Measurements from ENCODE around the gene PSMG3. TPM values are rescaled to one million over a fixed set of nuclear protein-coding genes. Genes with fewer than 3 reads are reported as not detected.

The PSMG3 gene
- total and polyA plus RNA-seq, 3 donors from 2014 or later: 23.7 to 44.5 (median 39.1) TPM

- 74 to 81% methylated on average over 10 to 26 of the region's 35 CpGs for WGBS, 2 donors
- Histone ChIP-seq H3K4me3 (no peak overlapping the region), H3K9me3 (no peaks in the 10 kb centered on the region), H3K36me3 (ENCODE audit: low read depth, missing control alignments) (no peaks in the 10 kb centered on the region), H3K4me1 (peaks cover 14% of the 10 kb centered on the region), H3K27me3 (no peaks in the 10 kb centered on the region), H3K27ac (no peak overlapping the region)
- intact Hi-C loops (cut with DNase I; ENCODE audit: low total_unique reads): no loop called here
- DNase-seq: no peak
- TF ChIP-seq, protein P1, sequence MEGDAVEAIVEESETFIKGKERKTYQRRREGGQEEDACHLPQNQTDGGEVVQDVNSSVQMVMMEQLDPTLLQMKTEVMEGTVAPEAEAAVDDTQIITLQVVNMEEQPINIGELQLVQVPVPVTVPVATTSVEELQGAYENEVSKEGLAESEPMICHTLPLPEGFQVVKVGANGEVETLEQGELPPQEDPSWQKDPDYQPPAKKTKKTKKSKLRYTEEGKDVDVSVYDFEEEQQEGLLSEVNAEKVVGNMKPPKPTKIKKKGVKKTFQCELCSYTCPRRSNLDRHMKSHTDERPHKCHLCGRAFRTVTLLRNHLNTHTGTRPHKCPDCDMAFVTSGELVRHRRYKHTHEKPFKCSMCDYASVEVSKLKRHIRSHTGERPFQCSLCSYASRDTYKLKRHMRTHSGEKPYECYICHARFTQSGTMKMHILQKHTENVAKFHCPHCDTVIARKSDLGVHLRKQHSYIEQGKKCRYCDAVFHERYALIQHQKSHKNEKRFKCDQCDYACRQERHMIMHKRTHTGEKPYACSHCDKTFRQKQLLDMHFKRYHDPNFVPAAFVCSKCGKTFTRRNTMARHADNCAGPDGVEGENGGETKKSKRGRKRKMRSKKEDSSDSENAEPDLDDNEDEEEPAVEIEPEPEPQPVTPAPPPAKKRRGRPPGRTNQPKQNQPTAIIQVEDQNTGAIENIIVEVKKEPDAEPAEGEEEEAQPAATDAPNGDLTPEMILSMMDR (IDR thresholded peaks at IDR 0.05): no peak
These were observed 21.9 kb downstream of the PSMG3 start for GRCh38 chr7:1547777-1548437.

DNA sequence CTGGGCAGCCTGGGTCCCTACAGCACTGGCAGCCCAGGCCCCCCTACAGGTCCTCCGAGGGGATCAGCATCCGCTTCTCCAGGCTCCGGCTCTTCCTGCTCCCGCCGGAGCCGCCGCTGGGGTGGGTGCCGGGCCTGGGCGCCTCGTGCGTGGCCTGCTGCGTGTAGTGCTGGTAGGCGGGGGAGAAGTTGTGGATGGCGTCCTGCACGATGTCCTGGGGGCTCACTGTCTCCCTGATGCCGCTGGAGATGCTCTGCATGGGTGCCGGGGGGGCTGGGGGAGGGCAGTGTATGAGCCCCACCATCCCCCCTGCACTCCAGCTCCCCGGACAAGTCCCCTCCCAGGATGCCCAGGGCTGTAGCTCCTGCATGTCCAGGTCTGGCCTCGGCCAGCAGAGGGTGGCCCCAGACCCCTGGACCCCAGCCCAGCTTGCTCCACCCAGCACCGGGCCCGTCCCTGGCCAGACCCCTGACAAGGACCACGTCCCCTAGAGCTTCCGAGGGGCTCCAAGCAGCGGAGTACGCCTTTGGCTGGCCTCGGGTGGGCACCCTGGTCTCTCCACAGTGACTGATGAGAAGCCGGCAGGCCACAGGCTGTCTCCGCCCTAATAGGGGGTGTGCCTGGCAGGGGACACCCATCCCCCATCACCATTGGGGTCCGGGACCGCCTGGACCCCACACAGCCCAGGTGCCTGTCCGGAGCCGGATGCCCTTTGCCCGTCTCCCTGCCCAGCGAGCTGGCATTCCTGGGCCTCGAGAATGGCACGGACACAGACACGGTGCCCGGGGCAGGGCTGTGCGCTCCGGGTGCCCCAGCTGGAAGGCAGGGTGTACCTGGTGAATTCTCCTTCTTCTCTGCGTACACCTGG, 22.7 kb downstream of the PSMG3 start:
- Histone ChIP-seq H3K4me3 (no peak overlapping the region), H3K27ac (no peak overlapping the region), H3K36me3 (ENCODE audit: low read depth, missing control alignments) (no peaks in the 10 kb centered on the region), H3K27me3 (no peaks in the 10 kb centered on the region), H3K4me1 (peaks cover 14% of the 10 kb centered on the region), H3K9me3 (no peaks in the 10 kb centered on the region)
- no peak for DNase-seq
- TF ChIP-seq, protein P1 (IDR thresholded peaks at IDR 0.05): no peak
- TF ChIP-seq POLR2A (IDR thresholded peaks at IDR 0.05): no peak
- intact Hi-C loops (cut with DNase I; ENCODE audit: low total_unique reads): no loop called here
- WGBS, 2 donors: 86 to 97% methylated on average over 13 to 28 of the region's 41 CpGs

- Histone ChIP-seq H3K4me3 (no peak overlapping the region), H3K4me1 (peaks cover 14% of the 10 kb centered on the region), H3K27ac (no peak overlapping the region), H3K36me3 (ENCODE audit: low read depth, missing control alignments) (no peaks in the 10 kb centered on the region), H3K27me3 (no peaks in the 10 kb centered on the region), H3K9me3 (no peaks in the 10 kb centered on the region)
- intact Hi-C loops (cut with DNase I; ENCODE audit: low total_unique reads): no loop called here
- TF ChIP-seq, protein P1 (IDR thresholded peaks at IDR 0.05): no peak
- no peak for TF ChIP-seq POLR2A (IDR thresholded peaks at IDR 0.05)
- DNase-seq: no peak
- WGBS, 2 donors: 76 to 93% methylated on average over 3 to 22 of the region's 28 CpGs
These were observed 23.4 kb downstream of the PSMG3 start for GRCh38 chr7:1546274-1546908.

GRCh38 chr7:1545417-1546246, 24.2 kb downstream of the PSMG3 start:
- DNase-seq: no peak

More at GRCh38 chr7:1545417-1546246, 24.2 kb downstream of the PSMG3 start:
- intact Hi-C loops (cut with DNase I; ENCODE audit: low total_unique reads): no loop called here
- WGBS, 2 donors: 64 to 84% methylated on average over 20 to 39 of the region's 40 CpGs
- no peaks in the 10 kb centered on the region for H3K36me3 ChIP-seq (ENCODE audit: low read depth, missing control alignments)
- H3K4me1 ChIP-seq: peaks cover 14% of the 10 kb centered on the region
- H3K27me3 ChIP-seq: no peaks in the 10 kb centered on the region
- H3K4me3 ChIP-seq: no peak overlapping the region
- no peaks in the 10 kb centered on the region for H3K9me3 ChIP-seq
- TF ChIP-seq, protein P1 (IDR thresholded peaks at IDR 0.05): no peak
- TF ChIP-seq POLR2A (IDR thresholded peaks at IDR 0.05): no peak
- H3K27ac ChIP-seq: no peak overlapping the region

Data from testis (tissue), 3 donors.